Neural cell (in vitro differentiated cells): Measurements from ENCODE around the gene ANKRD39.
"Not testable (repeated sequence)": the region's sequence is repeated elsewhere in the genome, so short reads cannot be mapped to it uniquely, and the experiment has no call there.

Experiments
- CTCF ChIP-seq: fragments of 450-650 bp; IDR thresholded peaks from 2 replicates; pipeline ENCODE4 v1.5.1; 2014; ENCODE audit warnings: antibody characterized with exemption, mild to moderate bottlenecking, moderate library complexity; ENCODE audit not compliant: poor library complexity, severe bottlenecking
- EP300 ChIP-seq: fragments of 450-650 bp; conservative IDR thresholded peaks from 2 replicates; pipeline ENCODE4 v1.6.1; 2014; ENCODE audit warnings: antibody characterized with exemption, mild to moderate bottlenecking, moderate library complexity; ENCODE audit not compliant: poor library complexity, severe bottlenecking
- EZH2 ChIP-seq: fragments of 200-600, 300-800 bp; shearing (Covaris generic), sonication (generic); IDR thresholded peaks from 2 replicates; pipeline ENCODE4 v1.6.1; 2014; ENCODE audit warnings: antibody characterized with exemption, low read length, borderline replicate concordance, mild to moderate bottlenecking; ENCODE audit not compliant: insufficient read depth, poor library complexity, severe bottlenecking
- MXI1 ChIP-seq: fragments of 450-650 bp; conservative IDR thresholded peaks from 2 replicates; pipeline ENCODE4 v1.6.1; 2014; ENCODE audit warnings: antibody characterized with exemption, mild to moderate bottlenecking; ENCODE audit not compliant: poor library complexity, severe bottlenecking
- POLR2AphosphoS5 ChIP-seq: IDR thresholded peaks from 2 replicates; pipeline ENCODE4 v1.6.1; 2012
- RAD21 ChIP-seq: fragments of 450-650 bp; conservative IDR thresholded peaks from 2 replicates; pipeline ENCODE4 v1.6.1; 2014; ENCODE audit warnings: antibody characterized with exemption, mild to moderate bottlenecking, moderate library complexity
- REST ChIP-seq: IDR thresholded peaks from 2 replicates; pipeline ENCODE4 v1.6.1; 2012; ENCODE audit warnings: borderline replicate concordance
- SMC3 ChIP-seq: fragments of 450-650 bp; conservative IDR thresholded peaks from 2 replicates; pipeline ENCODE4 v1.6.1; 2014; ENCODE audit warnings: antibody characterized with exemption, mild to moderate bottlenecking, moderate library complexity; ENCODE audit not compliant: poor library complexity

- TF ChIP-seq CTCF, RAD21, REST, MXI1, EZH2, EP300, POLR2AphosphoS5, SMC3: not testable (repeated sequence)
Observed at GRCh38 chr2:96863056-96863455, 5.2 kb upstream of the ANKRD39 start.
